ENCODE data around the gene MGAT4A. TPM values are rescaled to one million over a fixed set of nuclear protein-coding genes. Genes with fewer than 3 reads are reported as not detected.
"Not testable (repeated sequence)": the region's sequence is repeated elsewhere in the genome, so short reads cannot be mapped to it uniquely, and the experiment has no call there.

Gene MGAT4A
- total and polyA plus RNA-seq, 2 donors, result 8.7 to 23.8 TPM

DNA sequence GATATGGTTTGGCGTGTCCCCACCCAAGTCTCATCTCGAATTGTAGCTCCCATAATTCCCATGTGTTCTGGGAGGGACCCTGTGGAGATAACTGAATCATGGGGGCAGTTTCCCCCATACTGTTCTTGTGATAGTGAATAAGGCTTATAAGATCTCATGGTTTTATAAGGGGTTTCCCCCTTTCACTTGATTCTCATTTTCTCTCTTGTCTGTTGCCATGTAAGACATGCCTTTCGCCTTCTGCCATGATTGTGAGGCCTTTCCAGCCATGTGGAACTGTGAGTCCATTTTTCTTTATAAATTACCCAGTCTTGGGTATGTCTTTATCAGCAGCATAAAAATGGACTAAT is 71.5 kb downstream of the MGAT4A start:
- H3K36me3 ChIP-seq (ENCODE audit: insufficient read depth); H3K4me1 ChIP-seq (ENCODE audit: insufficient read depth); DNase-seq (ENCODE audit: extremely low spot score); H3K4me3 ChIP-seq (ENCODE audit: low read depth, low read length); H3K27ac ChIP-seq (ENCODE audit: low read depth): not testable (repeated sequence)
- 87% methylated on average over 3 of the region's 3 CpGs for WGBS

DNA sequence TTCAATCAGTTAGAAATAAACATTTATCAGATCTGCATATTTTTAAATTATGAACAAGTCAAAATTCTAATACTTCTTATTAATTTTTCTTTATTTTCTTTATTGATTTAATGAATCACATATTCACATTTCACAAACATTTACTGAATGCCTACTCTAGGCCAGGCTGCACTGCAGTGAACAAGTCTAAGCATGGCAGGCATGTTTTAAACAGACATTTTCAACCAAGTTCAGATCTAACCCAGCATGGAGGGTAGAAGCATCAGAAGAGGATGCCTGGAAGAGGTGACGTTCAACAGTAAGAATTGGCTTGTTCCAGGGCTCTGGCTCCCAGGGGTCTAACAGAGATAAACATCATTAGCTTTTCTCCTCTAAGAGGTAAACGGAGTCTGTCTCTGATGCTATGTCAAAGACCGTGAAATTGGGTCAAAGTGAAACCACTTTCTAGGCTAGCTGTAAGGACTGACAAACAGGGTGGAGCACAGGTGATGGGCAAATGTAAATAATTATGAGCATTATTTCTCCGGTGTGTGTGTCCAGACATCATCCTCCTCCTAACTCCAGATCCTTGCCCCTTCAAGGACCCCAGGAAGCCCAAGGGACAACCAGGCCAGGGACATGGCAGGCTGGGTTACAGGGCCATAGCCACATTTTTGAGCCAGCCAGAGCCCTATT is 72.0 kb downstream of the MGAT4A start:
- Histone ChIP-seq H3K36me3 (ENCODE audit: insufficient read depth) (no peaks in the 10 kb centered on the region), H3K4me1 (ENCODE audit: insufficient read depth) (no peaks in the 10 kb centered on the region), H3K4me3 (ENCODE audit: low read depth, low read length) (no peak overlapping the region), H3K27ac (ENCODE audit: low read depth) (no peak overlapping the region)
- WGBS, result 81% methylated on average over 4 of the region's 4 CpGs
- no peak for DNase-seq (ENCODE audit: extremely low spot score)

DNA sequence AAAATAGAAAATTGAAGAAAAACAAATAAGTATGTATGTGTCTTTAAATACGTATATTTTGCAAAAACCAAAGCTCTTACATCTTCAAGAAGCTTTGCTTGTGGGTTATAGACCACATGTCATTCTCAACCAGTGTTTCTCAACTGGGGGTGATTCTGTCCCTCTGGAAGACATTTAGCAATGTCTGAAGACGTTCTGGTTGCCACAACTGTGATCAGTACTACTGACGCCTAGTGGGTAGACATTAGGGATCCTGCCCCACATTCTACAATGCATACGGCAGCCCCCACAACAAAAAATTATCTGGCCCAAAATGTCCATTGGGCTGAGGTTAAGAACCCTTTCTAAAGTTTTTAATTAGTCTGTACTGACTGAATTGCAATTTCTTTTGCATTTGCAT is 74.1 kb downstream of the MGAT4A start:
- Histone ChIP-seq H3K36me3 (ENCODE audit: insufficient read depth) (no peaks in the 10 kb centered on the region), H3K4me3 (ENCODE audit: low read depth, low read length) (no peak overlapping the region), H3K27ac (ENCODE audit: low read depth) (no peak overlapping the region), H3K4me1 (ENCODE audit: insufficient read depth) (no peaks in the 10 kb centered on the region)
- no peak for DNase-seq (ENCODE audit: extremely low spot score)
- 84% methylated on average over 4 of the region's 4 CpGs for WGBS

DNA sequence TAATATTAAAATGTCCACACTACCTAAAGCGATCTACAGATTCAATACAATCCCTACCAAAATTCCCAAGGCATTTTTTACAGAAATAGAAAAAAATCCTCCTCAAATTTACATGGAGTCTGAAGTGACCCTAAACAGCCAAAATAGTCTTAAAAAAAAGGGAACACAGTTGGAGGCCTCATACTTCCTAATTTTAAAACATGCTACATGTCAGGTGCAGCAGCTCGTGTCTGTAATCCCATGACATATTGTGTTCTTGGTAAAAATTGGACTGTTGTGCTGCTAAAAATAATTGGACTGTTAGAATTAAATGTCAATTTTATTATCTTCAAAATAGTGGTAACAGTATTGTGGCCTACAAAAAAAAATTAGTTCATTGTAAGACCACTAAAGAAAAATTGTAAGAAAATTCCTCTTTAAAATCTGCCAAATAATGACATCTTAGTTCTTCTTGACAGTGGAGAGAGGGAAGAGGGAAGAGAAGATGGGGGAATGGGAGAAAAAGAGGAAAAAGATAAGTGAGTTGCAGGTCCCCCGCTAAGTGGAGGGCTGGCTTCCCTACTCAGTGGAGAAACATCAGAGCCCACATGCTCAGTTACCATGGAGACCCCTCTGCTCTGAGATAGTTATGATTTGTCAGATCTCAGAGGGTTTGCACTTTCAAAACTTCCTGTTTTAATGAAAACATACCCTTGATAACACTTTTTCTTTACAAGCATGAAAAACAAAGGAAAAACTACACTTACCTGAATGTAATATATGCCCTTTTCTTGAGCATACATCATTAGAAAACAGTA is 76.0 kb downstream of the MGAT4A start:
- Histone ChIP-seq H3K4me3 (ENCODE audit: low read depth, low read length) (no peak overlapping the region), H3K27ac (ENCODE audit: low read depth) (no peak overlapping the region), H3K36me3 (ENCODE audit: insufficient read depth) (no peaks in the 10 kb centered on the region), H3K4me1 (ENCODE audit: insufficient read depth) (no peaks in the 10 kb centered on the region)
- 81% methylated on average over 3 of the region's 3 CpGs for WGBS
- DNase-seq (ENCODE audit: extremely low spot score), result no peak

DNA sequence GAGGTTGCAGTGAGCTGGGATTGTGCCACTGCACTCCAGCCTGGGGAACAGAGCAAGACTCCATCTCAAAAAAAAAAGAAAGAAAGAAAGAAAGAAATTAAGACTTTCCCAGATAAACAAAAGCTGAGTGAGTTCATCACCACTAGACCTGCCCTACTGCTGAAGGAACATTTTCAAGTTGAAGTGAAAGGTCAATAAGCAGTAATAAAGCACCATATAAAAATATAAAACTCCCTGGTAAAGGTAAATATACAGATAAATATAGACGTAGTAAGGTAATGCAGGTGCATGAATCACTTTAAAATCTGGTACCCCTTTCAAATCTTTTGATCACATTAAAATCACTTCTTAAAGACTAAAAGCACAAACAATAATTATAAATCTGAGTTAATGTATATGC is 79.9 kb downstream of the MGAT4A start:
- Histone ChIP-seq H3K4me3 (ENCODE audit: low read depth, low read length) (no peak overlapping the region), H3K4me1 (ENCODE audit: insufficient read depth) (no peaks in the 10 kb centered on the region), H3K27ac (ENCODE audit: low read depth) (no peak overlapping the region), H3K36me3 (ENCODE audit: insufficient read depth) (peaks cover 2% of the 10 kb centered on the region)
- no peak for DNase-seq (ENCODE audit: extremely low spot score)
- WGBS, result 72% methylated on average over 1 of the region's 1 CpG

DNA sequence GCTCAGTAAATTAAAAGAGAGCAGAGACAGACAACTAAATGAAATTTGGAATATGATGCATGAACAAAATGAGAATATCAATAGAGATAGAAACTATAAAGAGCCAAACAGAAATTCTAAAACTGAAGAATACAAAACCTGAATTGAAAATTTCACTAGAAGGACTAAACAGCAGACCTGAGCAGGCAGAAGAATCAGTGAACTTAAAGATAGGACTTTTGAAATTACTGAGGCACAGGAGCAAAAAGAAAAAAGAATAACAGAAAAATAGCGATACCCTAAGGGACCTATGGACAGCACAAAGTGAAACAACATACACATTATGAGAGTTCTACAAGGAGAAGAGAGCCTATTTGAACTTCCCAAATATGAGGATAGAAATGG is 80.9 kb downstream of the MGAT4A start:
- no peak overlapping the region for H3K4me3 ChIP-seq (ENCODE audit: low read depth, low read length)
- no peaks in the 10 kb centered on the region for H3K4me1 ChIP-seq (ENCODE audit: insufficient read depth)
- no peak for DNase-seq (ENCODE audit: extremely low spot score)
- H3K27ac ChIP-seq (ENCODE audit: low read depth), result no peak overlapping the region
- peaks cover 2% of the 10 kb centered on the region for H3K36me3 ChIP-seq (ENCODE audit: insufficient read depth)
- 94% methylated on average over 1 of the region's 1 CpG for WGBS

DNA sequence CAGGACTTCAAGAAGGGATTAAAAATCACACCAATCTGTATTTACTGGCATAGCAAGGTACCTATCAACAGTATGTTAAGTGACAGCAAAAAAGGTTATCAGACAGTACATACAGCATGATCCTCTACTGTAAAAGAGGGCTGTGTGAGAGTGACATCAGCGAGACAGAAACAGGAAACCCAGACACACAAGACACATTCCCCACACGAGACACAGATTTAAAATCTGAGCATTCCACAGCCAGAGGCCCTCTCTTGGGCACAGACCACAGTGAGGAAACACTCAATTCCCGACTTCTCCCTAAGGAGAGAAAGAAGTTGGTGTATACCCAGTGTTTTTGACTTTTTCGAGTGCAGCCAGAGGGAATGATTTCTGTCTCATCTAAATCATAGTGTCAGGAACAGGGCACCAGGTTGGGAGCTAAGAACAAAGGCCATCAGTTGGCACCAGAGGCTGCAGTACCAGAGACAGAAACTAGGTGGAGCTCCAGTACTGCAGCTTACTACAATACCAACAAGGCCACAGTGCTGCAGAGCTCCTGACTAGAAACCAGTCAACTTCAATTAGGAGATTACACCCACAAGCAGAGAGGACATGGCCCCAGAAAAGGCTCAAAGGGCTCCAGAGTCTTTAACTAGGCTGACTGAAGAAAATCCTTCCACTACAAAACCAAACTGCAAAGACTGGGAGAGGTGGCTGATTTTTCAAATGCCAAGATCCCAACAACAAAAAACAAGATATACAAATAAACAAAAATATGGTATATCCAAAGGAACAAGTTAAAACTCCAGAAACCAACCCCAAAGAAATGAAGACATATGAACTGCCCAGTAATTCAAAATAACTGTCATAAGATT is 81.6 kb downstream of the MGAT4A start:
- H3K27ac ChIP-seq (ENCODE audit: low read depth), result no peak overlapping the region
- H3K4me3 ChIP-seq (ENCODE audit: low read depth, low read length), result no peak overlapping the region
- peak; percentile 36 for DNase-seq (ENCODE audit: extremely low spot score)
- H3K4me1 ChIP-seq (ENCODE audit: insufficient read depth), result no peaks in the 10 kb centered on the region
- H3K36me3 ChIP-seq (ENCODE audit: insufficient read depth), result peaks cover 2% of the 10 kb centered on the region
- 15% methylated on average over 4 of the region's 4 CpGs for WGBS

DNA sequence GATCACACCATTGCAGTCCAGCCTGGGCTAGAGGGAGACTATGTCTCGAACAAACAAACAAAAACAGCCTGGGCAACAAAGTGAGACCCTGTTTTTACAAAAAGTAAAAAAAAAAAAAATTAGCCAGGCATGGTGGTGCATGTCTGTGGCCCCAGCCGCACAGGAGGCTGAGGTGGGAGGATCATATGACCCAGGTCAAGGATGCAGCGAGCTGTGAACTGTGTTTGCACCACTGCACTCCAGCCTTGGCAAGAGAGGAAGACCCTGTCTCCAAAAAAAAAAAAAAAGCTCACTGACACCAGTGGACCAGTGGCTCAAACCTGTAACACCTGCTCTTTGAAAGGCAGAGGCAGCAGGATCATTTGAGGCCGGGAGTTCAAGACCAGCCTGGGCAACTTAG is 82.5 kb downstream of the MGAT4A start:
- Histone ChIP-seq H3K27ac (ENCODE audit: low read depth) (no peak overlapping the region), H3K4me3 (ENCODE audit: low read depth, low read length) (no peak overlapping the region), H3K4me1 (ENCODE audit: insufficient read depth) (no peaks in the 10 kb centered on the region), H3K36me3 (ENCODE audit: insufficient read depth) (peaks cover 2% of the 10 kb centered on the region)
- DNase-seq (ENCODE audit: extremely low spot score), result no peak
- 90% methylated on average over 4 of the region's 4 CpGs for WGBS

DNA sequence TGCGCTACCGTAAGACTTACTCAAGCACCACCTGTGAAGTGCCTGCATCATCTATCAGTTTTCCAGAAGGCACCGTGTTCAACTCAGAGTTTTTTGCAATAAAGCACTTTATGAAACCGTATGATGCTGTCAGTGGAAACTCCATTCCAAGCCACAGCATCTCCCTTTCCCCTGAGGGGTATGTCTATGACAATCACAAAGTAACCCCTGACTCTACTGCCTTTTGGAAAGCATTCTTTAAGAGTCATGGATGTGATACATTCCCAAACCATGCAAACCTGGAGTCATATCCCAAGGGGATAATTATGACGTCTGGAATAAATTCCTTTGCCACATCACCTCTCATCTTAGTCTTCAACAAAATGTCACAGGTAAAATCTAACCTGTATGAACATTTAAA is 83.3 kb downstream of the MGAT4A start:
- peaks cover 2% of the 10 kb centered on the region for H3K36me3 ChIP-seq (ENCODE audit: insufficient read depth)
- no peaks in the 10 kb centered on the region for H3K4me1 ChIP-seq (ENCODE audit: insufficient read depth)
- no peak overlapping the region for H3K27ac ChIP-seq (ENCODE audit: low read depth)
- H3K4me3 ChIP-seq (ENCODE audit: low read depth, low read length), result no peak overlapping the region
- DNase-seq (ENCODE audit: extremely low spot score), result no peak
- WGBS, result 79% methylated on average over 5 of the region's 5 CpGs

DNA sequence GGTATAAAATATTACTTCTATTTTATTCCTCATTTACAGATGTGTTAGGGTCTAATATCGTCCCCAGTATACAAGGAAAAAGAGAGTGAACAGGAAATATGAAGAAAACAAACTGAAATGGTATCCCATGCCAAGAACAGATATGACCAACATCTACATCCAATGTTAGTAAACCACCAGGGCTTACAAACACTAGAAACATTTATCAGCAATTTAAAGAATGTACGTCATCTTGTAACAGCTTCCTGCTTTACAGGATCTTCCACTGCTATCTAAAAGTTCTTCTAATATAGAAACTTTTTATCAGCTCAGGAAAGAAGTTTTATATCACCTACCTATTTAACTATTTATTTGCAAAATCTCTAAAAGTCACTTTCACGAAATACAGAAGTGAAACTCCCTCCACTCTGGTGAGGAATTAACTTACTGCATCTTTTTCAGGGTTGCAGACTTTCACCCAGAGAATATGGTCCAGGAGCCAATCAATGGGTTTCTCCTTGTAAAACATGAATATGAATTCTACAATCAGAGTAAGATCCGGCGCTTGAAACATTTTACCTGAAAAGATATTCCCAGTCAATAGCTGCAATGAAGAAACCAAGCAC is 87.3 kb downstream of the MGAT4A start:
- peaks cover 7% of the 10 kb centered on the region for H3K36me3 ChIP-seq (ENCODE audit: insufficient read depth)
- DNase-seq (ENCODE audit: extremely low spot score), result no peak

DNA sequence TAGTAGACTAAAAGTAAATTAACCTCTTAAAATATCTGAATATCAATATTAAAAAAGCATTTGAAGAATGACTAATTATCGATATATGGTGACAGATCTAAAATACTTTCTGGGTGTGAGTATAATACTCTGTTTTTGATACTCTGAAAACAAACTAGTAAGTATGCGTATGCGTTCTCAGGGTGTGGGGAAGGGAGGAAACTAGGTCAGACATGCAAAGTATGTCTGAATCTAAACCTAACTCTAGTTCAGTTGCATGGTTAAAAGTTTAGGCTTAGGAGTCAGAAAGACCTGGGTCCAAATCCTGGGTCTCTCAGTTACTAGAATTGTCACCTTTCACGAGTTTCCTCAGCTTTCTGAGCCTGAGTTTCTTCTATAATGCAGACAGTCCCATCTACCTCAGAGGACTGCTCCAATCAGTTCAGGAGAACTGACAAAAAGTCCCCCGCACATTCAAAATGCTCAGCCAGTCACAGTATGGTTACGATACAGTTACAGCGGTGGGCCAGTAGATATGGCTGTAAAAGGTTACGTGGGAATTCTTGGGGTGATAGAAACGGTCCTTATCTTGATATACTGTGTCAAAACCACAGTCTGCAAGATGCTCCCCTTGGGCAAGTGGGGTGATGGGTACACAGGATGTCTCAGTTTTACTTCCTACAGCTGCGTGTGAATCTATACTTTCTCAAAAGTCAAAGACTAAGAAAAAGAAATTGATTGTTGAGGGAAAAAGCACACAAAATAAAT is 93.4 kb downstream of the MGAT4A start:
- Histone ChIP-seq H3K4me3 (ENCODE audit: low read depth, low read length) (no peak overlapping the region), H3K27ac (ENCODE audit: low read depth) (no peak overlapping the region), H3K4me1 (ENCODE audit: insufficient read depth) (no peaks in the 10 kb centered on the region), H3K36me3 (ENCODE audit: insufficient read depth) (peaks cover 6% of the 10 kb centered on the region)
- DNase-seq (ENCODE audit: extremely low spot score), result no peak
- 81% methylated on average over 10 of the region's 10 CpGs for WGBS

More for the DNA sequence above, 87.3 kb downstream of the MGAT4A start:
- 82% methylated on average over 5 of the region's 5 CpGs for whole genome bisulfite sequencing
- no peak overlapping the region for H3K4me3 ChIP-seq (ENCODE audit: low read depth, low read length)
- H3K27ac ChIP-seq (ENCODE audit: low read depth), result no peak overlapping the region
- no peaks in the 10 kb centered on the region for H3K4me1 ChIP-seq (ENCODE audit: insufficient read depth)

DNA sequence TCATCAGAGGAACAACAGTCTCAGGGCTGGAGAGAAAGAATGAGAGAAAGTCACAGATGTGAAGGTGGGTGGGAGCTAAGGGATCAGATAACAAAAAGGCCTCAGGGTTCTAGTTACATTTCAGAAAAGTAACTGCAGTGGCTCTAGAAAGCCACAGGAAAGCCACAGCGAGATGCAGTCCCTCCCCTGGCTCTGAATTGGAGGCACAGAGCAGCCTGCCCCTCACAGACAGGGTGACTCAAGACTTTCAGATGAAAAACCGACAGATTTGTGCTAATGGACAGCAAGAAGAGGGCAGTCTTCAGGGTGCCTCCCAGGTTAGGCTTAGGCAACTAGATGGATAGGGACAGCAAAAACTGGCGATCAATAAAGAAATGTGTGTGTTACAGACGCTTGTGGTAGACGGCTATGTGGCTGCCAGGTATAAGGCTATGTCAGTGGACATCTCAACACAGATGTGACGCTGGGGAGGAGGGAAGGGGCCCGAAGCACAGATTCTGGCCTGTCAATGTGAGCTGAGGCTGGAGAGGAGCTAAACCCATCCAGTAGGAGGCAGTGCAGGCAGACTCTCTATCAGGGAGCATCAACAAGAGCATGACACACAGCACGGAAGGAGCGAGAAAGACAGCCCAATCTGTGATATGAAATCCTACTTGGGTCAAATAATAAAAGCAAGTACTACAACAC is 96.4 kb downstream of the MGAT4A start:
- no peak for DNase-seq (ENCODE audit: extremely low spot score)
- 67% methylated on average over 9 of the region's 9 CpGs for WGBS
- no peaks in the 10 kb centered on the region for H3K4me1 ChIP-seq (ENCODE audit: insufficient read depth)
- no peak overlapping the region for H3K27ac ChIP-seq (ENCODE audit: low read depth)
- no peak overlapping the region for H3K4me3 ChIP-seq (ENCODE audit: low read depth, low read length)
- H3K36me3 ChIP-seq (ENCODE audit: insufficient read depth), result peaks cover under 1% of the 10 kb centered on the region

Measured in urinary bladder (tissue), 4 donors.